Esophagus squamous epithelium (tissue), 4 donors: ENCODE results near the gene HIPK1.
"Not testable (repeated sequence)": the region's sequence is repeated elsewhere in the genome, so short reads cannot be mapped to it uniquely, and the experiment has no call there.

Experiments used
- POLR2A ChIP-seq, 4 donors: fragments of 450-650 bp; IDR thresholded peaks; one replicate each; pipeline ENCODE4 v1.6.1; 2017; ENCODE audit warnings: antibody characterized with exemption in 4 of 4, mild to moderate bottlenecking in 4 of 4, moderate library complexity in 3 of 4
- TF ChIP-seq, protein P1 (sequence below), 6 experiments: fragments of 450-650 bp in 4 of 6; fragments of 200-600 bp in 2 of 6; sonication (generic) in 2 of 6; IDR thresholded peaks; one replicate each; pipeline ENCODE4 v1.5.1; 2016 to 2019; ENCODE audit warnings: antibody characterized with exemption in 6 of 6, mild to moderate bottlenecking in 4 of 6, moderate library complexity in 4 of 6

DNA sequence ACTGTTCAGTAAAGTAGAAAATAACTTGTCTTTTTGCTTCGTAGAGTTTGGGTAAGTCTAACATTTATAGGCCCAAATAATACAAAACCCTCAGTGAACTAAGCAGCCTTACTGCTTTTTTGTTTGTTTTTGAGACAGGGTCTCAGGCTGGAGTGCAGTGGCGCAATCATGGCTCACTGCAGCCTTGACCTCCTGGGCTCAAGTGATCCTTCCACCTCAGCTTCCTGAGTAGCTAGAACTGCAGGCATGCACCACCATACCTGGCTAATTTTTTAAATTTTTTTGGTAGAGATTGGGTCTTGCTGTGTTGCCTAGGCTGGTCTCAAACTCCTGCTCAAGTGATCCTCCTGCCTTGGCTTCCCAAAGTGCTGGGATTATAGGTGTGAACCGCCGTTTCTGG, 19.0 kb downstream of the HIPK1 start:
- TF ChIP-seq, protein P1, sequence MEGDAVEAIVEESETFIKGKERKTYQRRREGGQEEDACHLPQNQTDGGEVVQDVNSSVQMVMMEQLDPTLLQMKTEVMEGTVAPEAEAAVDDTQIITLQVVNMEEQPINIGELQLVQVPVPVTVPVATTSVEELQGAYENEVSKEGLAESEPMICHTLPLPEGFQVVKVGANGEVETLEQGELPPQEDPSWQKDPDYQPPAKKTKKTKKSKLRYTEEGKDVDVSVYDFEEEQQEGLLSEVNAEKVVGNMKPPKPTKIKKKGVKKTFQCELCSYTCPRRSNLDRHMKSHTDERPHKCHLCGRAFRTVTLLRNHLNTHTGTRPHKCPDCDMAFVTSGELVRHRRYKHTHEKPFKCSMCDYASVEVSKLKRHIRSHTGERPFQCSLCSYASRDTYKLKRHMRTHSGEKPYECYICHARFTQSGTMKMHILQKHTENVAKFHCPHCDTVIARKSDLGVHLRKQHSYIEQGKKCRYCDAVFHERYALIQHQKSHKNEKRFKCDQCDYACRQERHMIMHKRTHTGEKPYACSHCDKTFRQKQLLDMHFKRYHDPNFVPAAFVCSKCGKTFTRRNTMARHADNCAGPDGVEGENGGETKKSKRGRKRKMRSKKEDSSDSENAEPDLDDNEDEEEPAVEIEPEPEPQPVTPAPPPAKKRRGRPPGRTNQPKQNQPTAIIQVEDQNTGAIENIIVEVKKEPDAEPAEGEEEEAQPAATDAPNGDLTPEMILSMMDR (IDR thresholded peaks at IDR 0.05) = not testable (repeated sequence)
- not testable (repeated sequence) for TF ChIP-seq POLR2A (IDR thresholded peaks at IDR 0.05)
